ENCODE results near the gene HNRNPCL2.
"Not testable (repeated sequence)": the region's sequence is repeated elsewhere in the genome, so short reads cannot be mapped to it uniquely, and the experiment has no call there.

Gene HNRNPCL2

DNA sequence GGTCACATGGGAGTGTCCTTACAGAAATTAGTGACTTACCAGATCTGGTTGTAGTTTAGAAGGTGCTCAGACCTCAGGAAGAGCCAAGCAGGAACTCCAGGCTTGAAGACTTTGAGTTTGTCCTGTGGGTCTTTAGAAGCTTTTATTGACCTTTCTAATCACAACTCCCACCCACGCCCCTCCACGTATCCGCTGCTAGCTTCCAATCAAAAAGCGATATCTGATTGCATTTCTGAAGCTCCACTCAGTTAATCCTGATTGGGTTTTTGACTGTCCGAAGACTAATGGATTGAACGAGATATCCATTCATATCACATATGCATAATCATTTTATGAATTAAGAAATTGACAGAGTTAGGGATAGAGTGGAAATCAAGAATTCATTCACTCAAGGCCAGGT lies at the start of gene HNRNPCL2:
Gene HNRNPCL2, minus strand, starts transcription at position 101 of the 400 bp plus-strand sequence. CDS start 454 bp downstream, outside the sequence.
- DNase-seq: not testable (repeated sequence)

DNA sequence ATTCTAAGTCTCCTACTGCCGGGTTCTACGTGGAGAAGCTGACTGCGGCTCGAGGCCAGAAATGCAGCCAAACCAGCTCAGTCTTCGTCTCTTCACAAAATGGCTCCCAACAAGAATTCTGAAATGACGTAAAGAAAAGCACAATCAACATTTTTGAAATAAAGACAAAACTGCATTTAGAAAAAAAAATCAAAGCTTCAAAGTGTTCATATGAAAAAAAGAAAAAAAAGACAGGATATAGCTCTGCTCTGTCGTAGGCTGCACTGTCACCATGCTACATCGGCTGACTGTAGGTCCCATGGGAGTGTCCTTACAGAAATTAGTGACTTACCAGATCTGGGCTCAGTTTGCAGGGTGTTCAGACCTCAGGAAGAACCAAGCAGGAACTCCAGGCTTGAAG lies 48.9 kb upstream of the HNRNPCL2 start, which contains the start of gene HNRNPCL4:
Gene HNRNPCL4, minus strand, starts transcription at position 101 of the 400 bp plus-strand sequence. CDS start 164 bp downstream, outside the sequence.
- DNase-seq: not testable (repeated sequence)

GRCh38 chr1:13155909-13156308 lies 39.3 kb upstream of the HNRNPCL2 start, which contains the start of gene PRAMEF26:
TSS of gene PRAMEF26 (minus strand) at chr1:13156009. CDS start at chr1:13153095, 2,914 bp downstream.
- not testable (repeated sequence) for DNase-seq

GRCh38 chr1:13070474-13070873 lies 46.2 kb downstream of the HNRNPCL2 start, which contains the start of gene PRAMEF25:
TSS of gene PRAMEF25 (plus strand) at chr1:13070774. CDS start at chr1:13073694, 2,920 bp downstream.
- DNase-seq: not testable (repeated sequence)

Data from NCI-H146 (cell line).